Common myeloid progenitor, CD34-positive (primary cell): Measurements from ENCODE around the gene RNASE3.
A peak's percentile ranks its signal among the peaks of the same experiment; 100 is the strongest.

Experiments
- CTCF ChIA-PET: fragments of 350-600 bp; sonication (Branson Sonifier 250); formaldehyde crosslinking; loops from one replicate; lab custom pipeline; 2021; ENCODE audit warnings: antibody characterized with exemption; lab: Charles Lee
- POLR2A ChIA-PET: fragments of 350-600 bp; sonication (Branson Sonifier 250); formaldehyde crosslinking; loops from one replicate; lab custom pipeline; 2021; ENCODE audit warnings: antibody characterized with exemption; lab: Charles Lee
- DNase-seq, 3 donors: peaks; one replicate each; pipeline versions ENCODE4 v3.0.0 to v3.0.0-alpha.2; 2013
- H3K27ac ChIP-seq, 2 experiments: 1 replicate in 1 of 2; 2 replicates in 1 of 2; pipeline ENCODE4 v1.7.0; 2013; ENCODE audit warnings: inconsistent platforms in 2 of 2, low read length in 2 of 2, mild to moderate bottlenecking in 2 of 2, low read depth in 1 of 2, moderate library complexity in 1 of 2; ENCODE audit not compliant: severe bottlenecking in 2 of 2, insufficient read depth in 1 of 2, poor library complexity in 1 of 2
- H3K27me3 ChIP-seq, 5 experiments: replicated peaks in 2 of 5; 1 replicate in 3 of 5; 2 replicates in 2 of 5; pipeline versions ENCODE4 v1.6.1 to v1.7.0; 2013; ENCODE audit warnings: low read length in 4 of 5, mild to moderate bottlenecking in 2 of 5, moderate library complexity in 2 of 5, inconsistent platforms in 1 of 5; ENCODE audit not compliant: insufficient read depth in 5 of 5, control insufficient read depth in 4 of 5
- H3K36me3 ChIP-seq, 4 experiments: 1 replicate in 2 of 4; 2 replicates in 2 of 4; pipeline versions ENCODE4 v1.6.1 to v1.7.0; 2013; ENCODE audit warnings: low read length in 3 of 4, control low read depth in 1 of 4, mild to moderate bottlenecking in 1 of 4; ENCODE audit not compliant: control insufficient read depth in 4 of 4, insufficient read depth in 4 of 4
- H3K4me1 ChIP-seq, 4 experiments: 1 replicate in 3 of 4; 2 replicates in 1 of 4; pipeline versions ENCODE4 v1.6.1 to v1.7.1; 2013; ENCODE audit warnings: low read length in 3 of 4, mild to moderate bottlenecking in 3 of 4, control low read depth in 1 of 4, inconsistent platforms in 1 of 4, moderate library complexity in 1 of 4; ENCODE audit not compliant: control insufficient read depth in 4 of 4, insufficient read depth in 4 of 4; ENCODE audit errors: control extremely low read depth in 1 of 4
- H3K4me3 ChIP-seq, 7 experiments: 1 replicate in 4 of 7; 2 replicates in 3 of 7; pipeline versions ENCODE4 v1.5.1 to v1.7.0; 2013; ENCODE audit warnings: mild to moderate bottlenecking in 7 of 7, low read length in 6 of 7, moderate library complexity in 6 of 7, inconsistent platforms in 2 of 7, low read depth in 2 of 7, control low read depth in 1 of 7; ENCODE audit not compliant: insufficient read depth in 4 of 7, control insufficient read depth in 1 of 7; ENCODE audit errors: extremely low read depth in 1 of 7
- H3K9me3 ChIP-seq, 5 experiments: 1 replicate in 4 of 5; 2 replicates in 1 of 5; pipeline versions ENCODE4 v1.6.1 to v1.7.1; 2013; ENCODE audit warnings: low read length in 4 of 5, mild to moderate bottlenecking in 2 of 5, inconsistent platforms in 1 of 5, low read depth in 1 of 5, moderate library complexity in 1 of 5; ENCODE audit not compliant: control insufficient read depth in 4 of 5, insufficient read depth in 2 of 5; ENCODE audit errors: control extremely low read depth in 1 of 5
- WGBS: methylation state at CpG from one replicate; pipeline ENCODE4 v1.1.5; 2013; ENCODE audit not compliant: insufficient coverage; 5-methylcytosine and 5-hydroxymethylcytosine counted together

RNASE3 gene

DNA sequence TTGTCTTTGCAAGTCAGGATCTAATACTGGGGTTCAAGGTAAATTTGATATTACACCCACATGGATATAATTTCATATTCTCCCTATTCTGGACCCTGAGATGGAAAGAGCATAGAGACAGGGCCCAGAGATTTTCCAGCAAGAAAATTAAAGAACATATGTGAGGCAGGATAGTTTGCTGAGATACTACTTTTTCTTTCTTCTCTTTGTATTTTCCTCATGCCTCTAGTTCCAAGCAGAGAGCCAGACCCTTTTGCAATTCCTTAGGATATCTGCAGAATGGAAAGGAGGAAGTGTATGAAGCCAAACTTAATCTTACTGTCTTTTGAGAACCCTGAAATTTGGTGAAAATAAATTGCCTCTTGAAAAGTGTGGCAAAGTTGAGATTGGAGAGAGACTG is 34.0 kb upstream of the RNASE3 start:
- Histone ChIP-seq H3K27me3 (peaks cover 0 to 3% (median 0%) of the 10 kb centered on the region in 5 experiments), H3K4me1 (peaks cover 0 to 2% (median 0%) of the 10 kb centered on the region in 4 experiments), H3K4me3 (no peak overlapping the region), H3K27ac (no peak overlapping the region), H3K9me3 (no peaks in the 10 kb centered on the region), H3K36me3 (no peaks in the 10 kb centered on the region)
- CTCF ChIA-PET: interaction anchor here (0.9 to 4.9 kb wide), 25 partner anchors 8 to 183 kb away, joined by 3 to 92 read pairs (median 6); no protein-coding TSS in a partner anchor
- no peak for DNase-seq
- POLR2A ChIA-PET: no interaction called here

DNA sequence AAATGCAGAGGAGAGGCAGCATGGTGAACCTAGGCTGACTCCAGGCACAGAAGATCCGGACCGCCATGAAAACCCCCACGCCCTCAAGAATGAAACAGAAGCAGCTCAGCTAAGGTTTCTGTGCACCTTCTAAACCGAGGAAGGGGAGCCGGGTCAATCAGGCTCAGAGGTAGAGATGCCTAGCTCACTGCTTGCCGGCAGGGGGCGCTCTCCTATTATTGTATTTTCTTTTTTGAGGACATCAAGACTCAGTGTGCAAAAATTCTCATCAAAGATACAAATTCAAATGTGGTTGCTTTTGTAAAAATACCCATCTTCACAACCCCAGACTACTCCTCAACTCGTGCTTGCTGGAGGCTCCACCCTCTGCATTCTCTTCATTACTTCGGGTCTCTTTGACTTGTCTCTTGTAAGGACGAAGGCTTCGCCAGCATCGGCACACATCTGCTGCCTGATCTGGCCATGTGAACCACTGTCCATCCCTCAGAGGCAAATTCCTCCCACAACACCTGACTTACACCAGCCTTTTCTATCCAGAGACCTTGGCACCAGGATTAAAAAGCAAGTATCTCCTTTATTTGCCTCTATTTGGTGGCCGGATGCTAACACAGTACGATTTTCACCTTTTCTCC is 33.4 kb upstream of the RNASE3 start:
- POLR2A ChIA-PET: no interaction called here

DNA sequence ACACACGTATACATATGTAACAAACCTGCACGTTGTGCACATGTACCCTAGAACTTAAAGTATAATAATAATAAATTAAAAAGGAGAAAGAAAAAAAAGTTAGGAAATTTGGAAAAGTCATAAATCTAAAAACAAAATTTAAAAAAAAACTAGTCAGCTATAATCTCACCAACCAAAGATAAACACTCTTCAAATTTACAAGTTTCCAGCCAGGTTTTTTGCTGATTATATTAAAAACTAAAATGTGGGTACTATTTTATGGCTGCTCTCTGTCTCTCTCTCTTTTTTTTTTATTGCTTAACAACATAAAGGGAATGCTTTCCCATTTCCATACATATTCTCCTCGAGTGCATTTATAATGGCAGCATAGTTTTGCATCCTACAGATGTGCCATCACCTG is 25.0 kb upstream of the RNASE3 start:
- no peak for DNase-seq
- POLR2A ChIA-PET: no interaction called here
- H3K27me3 ChIP-seq: no peaks in the 10 kb centered on the region
- no peaks in the 10 kb centered on the region for H3K9me3 ChIP-seq
- H3K36me3 ChIP-seq: no peaks in the 10 kb centered on the region
- CTCF ChIA-PET: interaction anchor here (0.6 to 8.7 kb wide), 10 partner anchors 7 to 173 kb away, joined by 3 to 83 read pairs (median 4); no protein-coding TSS in a partner anchor
- 100% methylated on average over 1 of the region's 3 CpGs for WGBS
- no peak overlapping the region for H3K27ac ChIP-seq
- H3K4me1 ChIP-seq: no peaks in the 10 kb centered on the region
- H3K4me3 ChIP-seq: no peak overlapping the region

More for the DNA sequence above, 33.4 kb upstream of the RNASE3 start:
- 38% methylated on average over 9 of the region's 14 CpGs for WGBS
- Histone ChIP-seq H3K4me3 (no peak overlapping the region), H3K9me3 (no peaks in the 10 kb centered on the region), H3K27me3 (peaks cover 0 to 3% (median 0%) of the 10 kb centered on the region in 5 experiments), H3K36me3 (no peaks in the 10 kb centered on the region), H3K27ac (no peak overlapping the region), H3K4me1 (peaks cover 0 to 2% (median 0%) of the 10 kb centered on the region in 4 experiments)
- DNase-seq: peak; percentile 64 to 80 (median 71)
- CTCF ChIA-PET: interaction anchor here (0.7 to 4.9 kb wide), 25 partner anchors 8 to 200 kb away, joined by 3 to 92 read pairs (median 6); no protein-coding TSS in a partner anchor

DNA sequence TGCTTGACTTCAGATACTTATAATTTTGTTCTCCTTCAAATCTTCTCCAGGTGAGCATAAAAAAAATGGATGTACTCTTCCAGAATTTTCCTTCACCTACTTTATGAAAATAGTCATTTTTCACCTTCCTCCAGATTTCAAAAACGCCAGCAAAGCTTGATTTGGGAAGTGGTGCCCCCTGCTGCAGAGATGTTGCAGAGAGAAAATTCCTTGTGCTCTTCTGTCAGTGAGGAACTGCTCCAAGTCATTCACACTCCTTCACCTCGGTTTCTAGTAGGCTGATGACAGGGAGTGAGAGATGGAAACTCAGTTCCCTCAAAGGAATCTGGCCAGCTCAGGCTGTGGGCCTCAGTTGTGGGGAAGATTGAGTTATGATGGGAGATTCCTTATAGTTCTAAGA is 24.2 kb upstream of the RNASE3 start:
- POLR2A ChIA-PET: no interaction called here
- Histone ChIP-seq H3K4me1 (no peaks in the 10 kb centered on the region), H3K36me3 (no peaks in the 10 kb centered on the region), H3K27me3 (no peaks in the 10 kb centered on the region), H3K27ac (no peak overlapping the region), H3K9me3 (no peaks in the 10 kb centered on the region), H3K4me3 (no peak overlapping the region)
- peak; percentile 15 to 35 (median 18) for DNase-seq
- WGBS: 0% methylated on average over 1 of the region's 2 CpGs
- CTCF ChIA-PET: interaction anchor here (0.9 to 8.7 kb wide), 13 partner anchors 7 to 175 kb away, joined by 3 to 83 read pairs (median 4); no protein-coding TSS in a partner anchor

DNA sequence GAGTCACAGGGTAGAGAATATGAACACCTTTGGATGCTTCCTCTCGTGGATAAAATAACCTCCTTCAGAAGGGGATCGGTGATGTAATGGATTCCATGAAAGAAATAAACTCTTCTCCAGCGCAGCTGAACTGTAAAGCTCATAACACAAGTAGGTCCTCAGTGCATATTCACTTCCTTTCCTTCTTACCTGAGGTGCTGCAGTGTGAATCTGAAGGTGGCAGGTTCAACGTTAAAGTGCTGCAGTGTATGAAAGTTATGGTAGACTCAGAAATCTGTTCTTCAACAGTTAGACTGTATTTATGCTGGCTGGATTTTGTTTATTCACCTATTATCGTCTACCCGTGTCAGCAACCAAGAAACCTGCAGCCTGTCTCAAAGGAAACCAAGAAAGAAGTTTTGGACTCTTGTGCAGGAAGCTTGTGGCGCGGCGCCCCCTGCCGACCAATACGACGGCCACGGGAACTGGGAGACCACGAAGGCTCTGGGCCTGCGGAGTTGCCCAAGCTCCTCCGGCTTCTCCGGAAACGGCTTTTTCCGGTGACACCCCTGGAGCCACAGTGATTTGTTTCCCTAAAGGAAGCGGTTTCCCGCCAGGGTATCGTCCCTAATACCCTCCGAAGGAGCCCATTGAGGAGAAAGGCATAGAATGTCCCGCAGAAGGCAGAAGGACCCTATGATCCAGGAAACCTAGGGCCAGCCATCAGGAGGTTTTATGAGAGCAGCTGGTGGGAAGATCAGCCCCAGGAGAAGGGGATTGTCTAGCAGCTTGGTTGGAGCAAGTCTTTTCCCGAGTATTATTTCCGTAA is 17.6 kb upstream of the RNASE3 start:
- H3K9me3 ChIP-seq: peaks cover 0 to 4% (median 0%) of the 10 kb centered on the region in 5 experiments
- DNase-seq: peak; percentile 77 to 86 (median 83)

GRCh38 chr14:20877016-20877415 is 14.2 kb upstream of the RNASE3 start:
- Histone ChIP-seq H3K27ac (no peak overlapping the region), H3K9me3 (peaks cover 0 to 6% (median 0%) of the 10 kb centered on the region in 5 experiments), H3K4me1 (peaks cover 5 to 21% (median 16%) of the 10 kb centered on the region in 4 experiments), H3K27me3 (no peaks in the 10 kb centered on the region), H3K4me3 (no peak overlapping the region), H3K36me3 (no peaks in the 10 kb centered on the region)
- no peak for DNase-seq
- ChIA-PET CTCF (interaction anchor here (0.7 to 1.1 kb wide), 3 partner anchors 18 to 196 kb away, joined by 3 read pairs; no protein-coding TSS in a partner anchor), POLR2A (no interaction called here)

More for the DNA sequence above, 17.6 kb upstream of the RNASE3 start:
- Histone ChIP-seq H3K4me1 (peaks cover 5 to 12% (median 9%) of the 10 kb centered on the region in 4 experiments), H3K27me3 (no peaks in the 10 kb centered on the region), H3K4me3 (peak overlapping the region in 1 of 7 experiments; percentile 45), H3K27ac (no peak overlapping the region), H3K36me3 (no peaks in the 10 kb centered on the region)
- POLR2A ChIA-PET: interaction anchor here (1.1 kb wide), 1 partner anchor 97 kb away, joined by 3 read pairs; no protein-coding TSS in a partner anchor
- CTCF ChIA-PET: interaction anchor here (0.7 to 8.7 kb wide), 13 partner anchors 14 to 359 kb away, joined by 3 to 83 read pairs (median 3); no protein-coding TSS in a partner anchor
- 3% methylated on average over 19 of the region's 26 CpGs for WGBS
